ENCODE measurements around the gene METAP1. TPM values are rescaled to one million over a fixed set of nuclear protein-coding genes. Genes with fewer than 3 reads are reported as not detected.

Gene METAP1
- total and polyA plus RNA-seq, 2 donors (not counting 1 experiment from before 2014, with no cell fraction given), result 20.4 to 40.0 TPM

- peaks cover 12% of the 10 kb centered on the region for H3K27me3 Mint-ChIP-seq
- no CpG with 5 or more reads among the region's 1 CpG for WGBS (ENCODE audit: insufficient coverage)
- Histone ChIP-seq H2AFZ (ENCODE audit: insufficient read depth, low read depth, low read length, poor library complexity, severe bottlenecking) (no peak overlapping the region), H3K4me2 (replicated peaks; ENCODE audit: low read depth, low read length, poor library complexity, severe bottlenecking) (no peak overlapping the region), H3K4me1 (ENCODE audit: control insufficient read depth in 2 of 2, insufficient read depth in 2 of 2, low read length in 2 of 2) (no peaks in the 10 kb centered on the region), H3K27ac (ENCODE audit: low read length in 2 of 2) (no peak overlapping the region), H3K9me3 (ENCODE audit: control extremely low read depth in 1 of 3, control insufficient read depth in 2 of 3, insufficient read depth in 1 of 3, low read length in 2 of 3) (no peaks in the 10 kb centered on the region), H3K79me2 (ENCODE audit: control insufficient read depth, insufficient read depth, low read length) (no peaks in the 10 kb centered on the region), H3K9ac (ENCODE audit: low read length) (no peak overlapping the region), H3K4me3 (ENCODE audit: control extremely low read depth in 1 of 5, extremely low read depth in 1 of 5, insufficient read depth in 1 of 5, low read depth in 2 of 5, low read length in 4 of 5) (no peak overlapping the region), H3K36me3 (replicated peaks in 1 of 2; ENCODE audit: control extremely low read depth in 1 of 2, control insufficient read depth in 1 of 2, extremely low read depth in 1 of 2, insufficient read depth in 2 of 2, low read length in 1 of 2) (no peaks in the 10 kb centered on the region), H3K27me3 (replicated peaks in 1 of 4; ENCODE audit: control extremely low read depth in 1 of 4, control insufficient read depth in 3 of 4, insufficient read depth in 4 of 4, low read length in 3 of 4) (peaks cover 0 to 3% (median 0%) of the 10 kb centered on the region in 4 experiments), H4K20me1 (ENCODE audit: control insufficient read depth, insufficient read depth, low read length, poor library complexity, severe bottlenecking) (no peaks in the 10 kb centered on the region)
- H3K4me3 Mint-ChIP-seq, result no peak overlapping the region
- CTCF ChIA-PET, result no interaction called here
- DNase-seq (no peak), ATAC-seq (ENCODE audit: low read depth) (no peak)
- TF ChIP-seq, protein P1, sequence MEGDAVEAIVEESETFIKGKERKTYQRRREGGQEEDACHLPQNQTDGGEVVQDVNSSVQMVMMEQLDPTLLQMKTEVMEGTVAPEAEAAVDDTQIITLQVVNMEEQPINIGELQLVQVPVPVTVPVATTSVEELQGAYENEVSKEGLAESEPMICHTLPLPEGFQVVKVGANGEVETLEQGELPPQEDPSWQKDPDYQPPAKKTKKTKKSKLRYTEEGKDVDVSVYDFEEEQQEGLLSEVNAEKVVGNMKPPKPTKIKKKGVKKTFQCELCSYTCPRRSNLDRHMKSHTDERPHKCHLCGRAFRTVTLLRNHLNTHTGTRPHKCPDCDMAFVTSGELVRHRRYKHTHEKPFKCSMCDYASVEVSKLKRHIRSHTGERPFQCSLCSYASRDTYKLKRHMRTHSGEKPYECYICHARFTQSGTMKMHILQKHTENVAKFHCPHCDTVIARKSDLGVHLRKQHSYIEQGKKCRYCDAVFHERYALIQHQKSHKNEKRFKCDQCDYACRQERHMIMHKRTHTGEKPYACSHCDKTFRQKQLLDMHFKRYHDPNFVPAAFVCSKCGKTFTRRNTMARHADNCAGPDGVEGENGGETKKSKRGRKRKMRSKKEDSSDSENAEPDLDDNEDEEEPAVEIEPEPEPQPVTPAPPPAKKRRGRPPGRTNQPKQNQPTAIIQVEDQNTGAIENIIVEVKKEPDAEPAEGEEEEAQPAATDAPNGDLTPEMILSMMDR (IDR thresholded peaks at IDR 0.05), result no peak
- TF ChIP-seq EZH2 (IDR thresholded peaks at IDR 0.05; ENCODE audit: borderline replicate concordance, insufficient read depth, low read depth, low read length, poor library complexity, severe bottlenecking), result no peak
- no peak overlapping the region for H3K27ac Mint-ChIP-seq
- H3K9me3 Mint-ChIP-seq (ENCODE audit: insufficient read depth), result no peaks in the 10 kb centered on the region
- peaks cover 2% of the 10 kb centered on the region for H3K4me1 Mint-ChIP-seq
- intact Hi-C loops (cut with micrococcal nuclease), result no loop called here
- POLR2A ChIA-PET, result no interaction called here
These were observed 25.4 kb upstream of the METAP1 start for GRCh38 chr4:98969878-98970785.

GRCh38 chr4:98976716-98977115 is 18.8 kb upstream of the METAP1 start:
- DNase-seq, result no peak
- H4K20me1 ChIP-seq (ENCODE audit: control insufficient read depth, insufficient read depth, low read length, poor library complexity, severe bottlenecking), result no peaks in the 10 kb centered on the region
- H3K4me1 Mint-ChIP-seq, result no peaks in the 10 kb centered on the region
- H3K9me3 ChIP-seq (ENCODE audit: control extremely low read depth in 1 of 3, control insufficient read depth in 2 of 3, insufficient read depth in 1 of 3, low read length in 2 of 3), result peaks cover 0 to 2% (median 0%) of the 10 kb centered on the region in 3 donors
- no peak overlapping the region for H2AFZ ChIP-seq (ENCODE audit: insufficient read depth, low read depth, low read length, poor library complexity, severe bottlenecking)
- no peak for TF ChIP-seq EZH2 (IDR thresholded peaks at IDR 0.05; ENCODE audit: borderline replicate concordance, insufficient read depth, low read depth, low read length, poor library complexity, severe bottlenecking)
- TF ChIP-seq, protein P1 (IDR thresholded peaks at IDR 0.05), result no peak
- H3K79me2 ChIP-seq (ENCODE audit: control insufficient read depth, insufficient read depth, low read length), result no peaks in the 10 kb centered on the region
- peaks cover 18% of the 10 kb centered on the region for H3K27me3 Mint-ChIP-seq
- POLR2A ChIA-PET, result no interaction called here
- ATAC-seq (ENCODE audit: low read depth), result no peak
- H3K4me3 Mint-ChIP-seq, result no peak overlapping the region
- H3K4me3 ChIP-seq (ENCODE audit: control extremely low read depth in 1 of 5, extremely low read depth in 1 of 5, insufficient read depth in 1 of 5, low read depth in 2 of 5, low read length in 4 of 5), result no peak overlapping the region
- H3K9ac ChIP-seq (ENCODE audit: low read length), result no peak overlapping the region
- intact Hi-C loops (cut with micrococcal nuclease), result no loop called here
- H3K27ac Mint-ChIP-seq, result no peak overlapping the region
- no peaks in the 10 kb centered on the region for H3K9me3 Mint-ChIP-seq (ENCODE audit: insufficient read depth)
- CTCF ChIA-PET, result no interaction called here
- H3K4me1 ChIP-seq (ENCODE audit: control insufficient read depth in 2 of 2, insufficient read depth in 2 of 2, low read length in 2 of 2), result no peaks in the 10 kb centered on the region
- WGBS (ENCODE audit: insufficient coverage), result 89% methylated on average over 4 of the region's 4 CpGs
- H3K27me3 ChIP-seq (replicated peaks in 1 of 4; ENCODE audit: control extremely low read depth in 1 of 4, control insufficient read depth in 3 of 4, insufficient read depth in 4 of 4, low read length in 3 of 4), result peaks cover 0 to 3% (median 0%) of the 10 kb centered on the region in 4 experiments
- H3K36me3 ChIP-seq (replicated peaks in 1 of 2; ENCODE audit: control extremely low read depth in 1 of 2, control insufficient read depth in 1 of 2, extremely low read depth in 1 of 2, insufficient read depth in 2 of 2, low read length in 1 of 2), result no peaks in the 10 kb centered on the region
- no peak overlapping the region for H3K27ac ChIP-seq (ENCODE audit: low read length in 2 of 2)
- no peak overlapping the region for H3K4me2 ChIP-seq (replicated peaks; ENCODE audit: low read depth, low read length, poor library complexity, severe bottlenecking)

Data from B cell (primary cell).